Stomach (tissue), 4 donors: ENCODE results near the gene HILPDA.

Experiments used
- CTCF ChIP-seq, 7 experiments: fragments of 450-650 bp in 4 of 7; fragments of 200-600 bp in 3 of 7; sonication (generic) in 3 of 7; IDR thresholded peaks; one replicate each; pipeline ENCODE4 v1.5.1; 2016 to 2019; ENCODE audit warnings: antibody characterized with exemption in 7 of 7, control low read depth in 2 of 7, mild to moderate bottlenecking in 1 of 7
- POLR2A ChIP-seq, 4 donors: fragments of 450-650 bp; IDR thresholded peaks; one replicate each; pipeline ENCODE4 v1.6.1; 2016; ENCODE audit warnings: antibody characterized with exemption in 4 of 4, control low read depth in 2 of 4, mild to moderate bottlenecking in 1 of 4, moderate library complexity in 1 of 4

- no peak for TF ChIP-seq CTCF (IDR thresholded peaks at IDR 0.05)
- TF ChIP-seq POLR2A (IDR thresholded peaks at IDR 0.05) = no peak
These were observed 11.7 kb upstream of the HILPDA start for GRCh38 chr7:128443831-128444600.
